HFFc6 (cell line): ENCODE data around the gene TMSB4X. TPM values are rescaled to one million over a fixed set of nuclear protein-coding genes. Genes with fewer than 3 reads are reported as not detected.

ENCODE experiments used
- DNase-seq: peaks from one replicate; pipeline ENCODE4 v3.0.0-alpha.2; 2018
- H3K27ac Mint-ChIP-seq: 2 replicates; pipeline ENCODE4 v1.8.0; 2020; ENCODE audit warnings: mild to moderate bottlenecking, mixed read lengths
- H3K27me3 Mint-ChIP-seq: 2 replicates; pipeline ENCODE4 v1.8.0; 2021; ENCODE audit warnings: mild to moderate bottlenecking, moderate library complexity, mixed read lengths; ENCODE audit not compliant: insufficient read depth
- H3K36me3 Mint-ChIP-seq: 2 replicates; pipeline ENCODE4 v1.8.0; 2021; ENCODE audit warnings: low read depth, mixed read lengths
- H3K4me1 Mint-ChIP-seq: 2 replicates; pipeline ENCODE4 v1.8.0; 2020; ENCODE audit warnings: low read depth, mixed read lengths
- H3K4me3 Mint-ChIP-seq: 2 replicates; pipeline ENCODE4 v1.8.0; 2020; ENCODE audit warnings: mild to moderate bottlenecking, moderate library complexity, mixed read lengths
- H3K9me3 Mint-ChIP-seq: 2 replicates; pipeline ENCODE4 v1.8.0; 2020; ENCODE audit warnings: mild to moderate bottlenecking, mixed read lengths
- total RNA-seq, 6 experiments: library from RNA; stranded (reverse); fragmentation: NEBNext Ultra II Directional; extraction: Animal tissue kit (Norgen Biotek cat#: 25700); gene quantifications; 2 replicates in 1 of 6; 3 replicates in 5 of 6; pipeline ENCODE4 v1.2.3, GENCODE V29; 2021
- TF ChIP-seq, protein P1 (sequence below): fragments of 200-600 bp; sonication (generic); IDR thresholded peaks from 2 replicates; pipeline ENCODE4 v1.5.0; 2021; ENCODE audit warnings: antibody characterized with exemption, mild to moderate bottlenecking

TMSB4X gene
- total RNA-seq, 6 experiments from 2014 or later: 2,364 to 3,067 (median 2,845) TPM

DNA sequence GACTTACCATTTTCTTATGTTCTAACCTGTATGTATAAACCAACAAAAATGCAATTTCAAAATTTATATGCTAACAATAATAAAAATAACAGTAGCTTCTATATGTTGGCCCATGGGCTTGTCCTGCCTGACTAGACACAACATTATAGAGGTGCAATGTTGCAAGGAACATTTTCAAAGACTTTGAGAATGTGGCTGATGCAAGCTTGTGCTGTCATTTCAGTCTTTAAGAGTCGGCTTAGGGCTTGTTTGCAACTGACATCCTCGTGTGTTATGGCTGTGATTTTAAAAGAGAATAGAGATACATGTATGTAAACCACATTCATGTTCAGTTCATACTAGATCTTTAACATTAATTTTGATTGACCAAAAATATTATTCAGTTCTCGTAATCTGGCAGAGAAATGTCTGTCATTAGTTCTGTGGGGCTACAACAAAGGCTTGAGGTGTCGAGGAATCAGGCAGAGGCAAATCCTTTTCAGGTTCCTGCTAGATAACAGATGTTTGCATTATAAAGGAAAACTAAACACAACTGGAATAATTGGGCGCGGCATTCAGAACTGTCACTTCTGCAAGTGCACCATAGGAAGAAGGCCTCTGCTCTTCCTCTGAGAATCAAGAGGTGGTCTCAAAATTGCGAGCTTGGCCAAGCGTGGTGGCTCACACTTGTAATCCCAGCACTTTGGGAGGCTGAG lies 13.1 kb downstream of the TMSB4X start:
- Mint-ChIP-seq H3K36me3 (no peaks in the 10 kb centered on the region; the same call in 1 of the 2 replicates), H3K27ac (no peak overlapping the region), H3K27me3 (no peaks in the 10 kb centered on the region), H3K4me1 (peaks cover 33% of the 10 kb centered on the region), H3K9me3 (no peaks in the 10 kb centered on the region), H3K4me3 (no peak overlapping the region)
- TF ChIP-seq, protein P1, sequence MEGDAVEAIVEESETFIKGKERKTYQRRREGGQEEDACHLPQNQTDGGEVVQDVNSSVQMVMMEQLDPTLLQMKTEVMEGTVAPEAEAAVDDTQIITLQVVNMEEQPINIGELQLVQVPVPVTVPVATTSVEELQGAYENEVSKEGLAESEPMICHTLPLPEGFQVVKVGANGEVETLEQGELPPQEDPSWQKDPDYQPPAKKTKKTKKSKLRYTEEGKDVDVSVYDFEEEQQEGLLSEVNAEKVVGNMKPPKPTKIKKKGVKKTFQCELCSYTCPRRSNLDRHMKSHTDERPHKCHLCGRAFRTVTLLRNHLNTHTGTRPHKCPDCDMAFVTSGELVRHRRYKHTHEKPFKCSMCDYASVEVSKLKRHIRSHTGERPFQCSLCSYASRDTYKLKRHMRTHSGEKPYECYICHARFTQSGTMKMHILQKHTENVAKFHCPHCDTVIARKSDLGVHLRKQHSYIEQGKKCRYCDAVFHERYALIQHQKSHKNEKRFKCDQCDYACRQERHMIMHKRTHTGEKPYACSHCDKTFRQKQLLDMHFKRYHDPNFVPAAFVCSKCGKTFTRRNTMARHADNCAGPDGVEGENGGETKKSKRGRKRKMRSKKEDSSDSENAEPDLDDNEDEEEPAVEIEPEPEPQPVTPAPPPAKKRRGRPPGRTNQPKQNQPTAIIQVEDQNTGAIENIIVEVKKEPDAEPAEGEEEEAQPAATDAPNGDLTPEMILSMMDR: no peak
- DNase-seq: no peak

- no peak overlapping the region for H3K27ac Mint-ChIP-seq
- H3K4me1 Mint-ChIP-seq: peaks cover 33% of the 10 kb centered on the region
- peak; percentile 45 for DNase-seq
- no peaks in the 10 kb centered on the region; the same call in 1 of the 2 replicates for H3K36me3 Mint-ChIP-seq
- H3K4me3 Mint-ChIP-seq: no peak overlapping the region
- H3K27me3 Mint-ChIP-seq: no peaks in the 10 kb centered on the region
- no peaks in the 10 kb centered on the region for H3K9me3 Mint-ChIP-seq
- TF ChIP-seq, protein P1: no peak
These were observed 13.9 kb downstream of the TMSB4X start for GRCh38 chrX:12988797-12989196.

DNA sequence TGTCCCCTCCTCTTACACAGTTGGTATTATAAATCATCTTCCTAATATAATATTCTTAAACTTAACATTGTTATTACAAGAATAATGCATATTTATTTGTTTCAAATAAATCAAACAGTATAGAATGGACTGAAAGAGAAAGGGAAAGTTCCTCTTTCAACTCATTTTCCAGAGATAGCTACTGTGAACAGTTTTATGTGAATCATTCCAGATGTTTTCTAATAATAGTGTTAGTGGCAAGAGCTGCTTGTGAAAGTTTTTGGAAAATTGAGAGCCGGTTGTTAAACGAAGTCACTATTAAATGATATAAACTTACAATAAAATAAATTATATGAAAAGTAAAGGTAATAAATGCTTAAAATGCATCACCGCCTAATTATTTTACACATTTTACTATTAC lies 14.6 kb downstream of the TMSB4X start:
- DNase-seq: no peak
- Mint-ChIP-seq H3K36me3 (no peaks in the 10 kb centered on the region; the same call in 1 of the 2 replicates), H3K4me3 (no peak overlapping the region), H3K9me3 (no peaks in the 10 kb centered on the region), H3K4me1 (peaks cover 30% of the 10 kb centered on the region), H3K27ac (no peak overlapping the region), H3K27me3 (no peaks in the 10 kb centered on the region)
- TF ChIP-seq, protein P1: no peak

DNA sequence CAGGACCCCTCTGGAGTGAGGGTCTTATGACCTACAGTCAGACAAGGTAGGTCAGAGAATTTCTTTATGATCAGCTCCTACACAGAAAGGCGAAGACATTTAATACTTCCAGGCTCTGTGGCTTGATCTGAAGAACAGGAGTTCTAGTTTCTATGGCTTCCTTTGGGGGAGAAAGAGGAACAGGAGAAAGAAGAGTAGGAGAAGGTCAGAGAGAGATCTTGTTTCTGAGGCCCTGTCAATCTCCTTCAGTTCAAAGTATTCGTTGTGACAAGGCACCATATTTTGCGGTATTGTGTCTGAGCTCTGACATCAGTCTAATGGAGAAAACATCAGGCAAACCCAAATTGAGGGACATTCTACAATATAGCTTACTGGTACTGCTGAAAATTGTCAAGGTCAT lies 16.7 kb downstream of the TMSB4X start:
- no peak overlapping the region for H3K4me3 Mint-ChIP-seq
- no peaks in the 10 kb centered on the region for H3K9me3 Mint-ChIP-seq
- no peaks in the 10 kb centered on the region for H3K36me3 Mint-ChIP-seq
- H3K4me1 Mint-ChIP-seq: peaks cover 13% of the 10 kb centered on the region
- DNase-seq: no peak
- TF ChIP-seq, protein P1: no peak
- H3K27me3 Mint-ChIP-seq: no peaks in the 10 kb centered on the region; the same call in 1 of the 2 replicates
- no peak overlapping the region for H3K27ac Mint-ChIP-seq

DNA sequence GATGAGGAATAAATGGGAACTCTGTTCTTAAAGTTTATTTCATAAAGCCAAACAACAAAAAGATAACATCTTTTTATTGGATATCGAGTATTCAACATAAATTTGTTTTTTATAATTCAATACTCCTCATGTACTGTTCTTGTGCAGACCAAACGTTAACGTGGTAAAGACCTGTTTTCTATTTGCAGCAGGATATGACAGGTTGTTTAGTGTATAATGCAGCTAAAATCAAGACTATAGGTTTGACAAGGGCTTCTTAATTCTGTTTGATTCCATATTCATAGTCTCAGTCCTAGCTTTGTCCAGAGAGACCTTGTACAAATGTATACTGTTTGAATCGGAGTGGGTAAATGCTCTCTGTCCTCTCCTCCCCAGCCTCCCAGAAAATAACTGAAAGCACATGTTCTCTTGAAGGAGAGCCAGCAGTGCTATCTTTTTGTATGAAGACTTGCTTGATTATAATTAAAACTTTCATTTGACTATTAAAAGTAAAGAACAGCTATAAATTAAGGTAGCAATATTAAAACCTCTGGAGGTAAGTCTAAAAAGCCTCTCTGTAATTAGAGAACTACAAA lies 17.7 kb downstream of the TMSB4X start:
- Mint-ChIP-seq H3K27me3 (no peaks in the 10 kb centered on the region; the same call in 1 of the 2 replicates), H3K4me1 (peaks cover 6% of the 10 kb centered on the region), H3K4me3 (no peak overlapping the region), H3K27ac (no peak overlapping the region), H3K9me3 (no peaks in the 10 kb centered on the region), H3K36me3 (no peaks in the 10 kb centered on the region)
- TF ChIP-seq, protein P1: no peak
- DNase-seq: no peak
